CD4-positive, alpha-beta memory T cell (primary cell): ENCODE results near the gene ZNF444. TPM values are rescaled to one million over a fixed set of nuclear protein-coding genes. Genes with fewer than 3 reads are reported as not detected.
"Not testable (repeated sequence)": the region's sequence is repeated elsewhere in the genome, so short reads cannot be mapped to it uniquely, and the experiment has no call there.

Experiments
- CTCF ChIA-PET: fragments of 350-600 bp; sonication (Branson Sonifier 250); formaldehyde crosslinking; loops from one replicate; lab custom pipeline; 2021; ENCODE audit warnings: inconsistent platforms; ENCODE audit not compliant: partially characterized antibody; lab: Charles Lee
- POLR2A ChIA-PET: fragments of 350-600 bp; sonication (Branson Sonifier 250); formaldehyde crosslinking; loops from one replicate; lab custom pipeline; 2021; ENCODE audit not compliant: partially characterized antibody; lab: Charles Lee
- DNase-seq, 5 donors: peaks; one replicate each; pipeline versions ENCODE4 v3.0.0 to v3.0.0-alpha.2; 2020 to 2022; ENCODE audit warnings: mixed read lengths in 1 of 5
- H3K27ac ChIP-seq: one replicate; pipeline ENCODE4 v1.7.0; 2013; ENCODE audit warnings: low read depth, low read length
- H3K27me3 ChIP-seq: 2 replicates; pipeline ENCODE4 v1.7.0; 2013; ENCODE audit warnings: mild to moderate bottlenecking, low read length, moderate library complexity; ENCODE audit not compliant: insufficient read depth
- H3K36me3 ChIP-seq: 2 replicates; pipeline ENCODE4 v1.7.0; 2013; ENCODE audit warnings: mild to moderate bottlenecking, low read length, moderate library complexity; ENCODE audit not compliant: insufficient read depth
- H3K4me1 ChIP-seq: 2 replicates; pipeline ENCODE4 v1.7.0; 2013; ENCODE audit warnings: mild to moderate bottlenecking, low read length, moderate library complexity; ENCODE audit not compliant: insufficient read depth
- H3K4me3 ChIP-seq, 2 donors: one replicate each; pipeline ENCODE4 v1.7.0; 2013; ENCODE audit warnings: low read length in 2 of 2, mild to moderate bottlenecking in 1 of 2
- H3K9me3 ChIP-seq, 2 donors: one replicate each; pipeline ENCODE4 v1.7.0; 2013; ENCODE audit warnings: low read length in 2 of 2, control low read depth in 1 of 2; ENCODE audit not compliant: control insufficient read depth in 1 of 2
- H3K27ac Mint-ChIP-seq, 7 donors: one replicate each; pipeline ENCODE4 v1.8.0; 2020 to 2021; ENCODE audit warnings: mixed read lengths in 7 of 7, mild to moderate bottlenecking in 6 of 7, inconsistent platforms in 3 of 7, moderate library complexity in 3 of 7
- H3K27me3 Mint-ChIP-seq, 2 donors: one replicate each; pipeline ENCODE4 v1.8.0; 2020 to 2021; ENCODE audit warnings: mixed read lengths in 2 of 2
- H3K36me3 Mint-ChIP-seq, 2 donors: one replicate each; pipeline ENCODE4 v1.8.0; 2020 to 2021; ENCODE audit warnings: mixed read lengths in 2 of 2, inconsistent platforms in 1 of 2, mild to moderate bottlenecking in 1 of 2
- H3K4me1 Mint-ChIP-seq, 4 donors: one replicate each; pipeline ENCODE4 v1.8.0; 2020 to 2021; ENCODE audit warnings: mixed read lengths in 4 of 4, mild to moderate bottlenecking in 1 of 4
- H3K4me3 Mint-ChIP-seq, 8 donors: one replicate each; pipeline ENCODE4 v1.8.0; 2020 to 2021; ENCODE audit warnings: mixed read lengths in 8 of 8, mild to moderate bottlenecking in 7 of 8, moderate library complexity in 6 of 8, inconsistent platforms in 3 of 8
- H3K9me3 Mint-ChIP-seq, 8 donors: one replicate each; pipeline ENCODE4 v1.8.0; 2020 to 2021; ENCODE audit warnings: mixed read lengths in 8 of 8, mild to moderate bottlenecking in 5 of 8, inconsistent platforms in 3 of 8, moderate library complexity in 1 of 8
- intact Hi-C: fragments of 100-400 bp; cut with micrococcal nuclease; formaldehyde crosslinking; loops from one replicate; pipeline ENCODE4 v1.15.1; 2023
- polyA plus RNA-seq, 2 donors: library from polyadenylated mRNA; unstranded; fragments of 300-500 nt; fragmentation: Illumina TruSeq; gene quantifications; one replicate each; pipeline ENCODE4 v1.2.3, GENCODE V29; 2021
- total RNA-seq, 2 experiments: library from RNA; stranded (reverse); gene quantifications; one replicate each; pipeline ENCODE4 v1.2.3, GENCODE V29; 2021

Gene ZNF444
- total and polyA plus RNA-seq, 4 experiments from 2014 or later: 6.2 to 42.8 (median 27.0) TPM

DNA sequence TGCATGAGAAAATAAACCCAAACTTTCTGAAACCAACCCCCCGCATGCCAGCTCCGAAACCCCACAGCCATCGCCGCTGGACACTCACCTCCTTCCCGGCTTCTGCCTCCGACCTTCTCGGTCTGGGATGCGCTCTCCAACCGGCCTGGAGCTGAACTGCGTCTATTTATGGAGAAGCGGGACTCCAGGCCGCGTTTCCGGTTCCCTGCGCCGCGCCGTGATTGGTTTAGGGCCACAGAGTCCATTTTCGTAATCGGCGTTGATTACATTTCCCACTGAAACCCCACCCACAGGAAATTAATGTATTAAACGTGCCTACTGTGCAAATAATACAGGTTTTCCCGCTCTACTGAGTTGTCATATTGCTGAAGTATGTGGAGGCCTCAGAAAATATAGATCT is 56.6 kb downstream of the ZNF444 start, which contains the start of gene ZSCAN5B:
Gene ZSCAN5B (minus strand): TSS at position 138 of the 400 bp plus-strand sequence. CDS start 4,731 bp downstream, outside the sequence.
- intact Hi-C loops, H3K36me3 ChIP-seq, H3K4me3 ChIP-seq, H3K4me1 ChIP-seq, H3K27ac ChIP-seq, H3K27me3 ChIP-seq, H3K9me3 ChIP-seq, POLR2A ChIA-PET, CTCF ChIA-PET, H3K4me3 Mint-ChIP-seq, H3K36me3 Mint-ChIP-seq, H3K4me1 Mint-ChIP-seq, H3K9me3 Mint-ChIP-seq, H3K27ac Mint-ChIP-seq, H3K27me3 Mint-ChIP-seq, DNase-seq: not testable (repeated sequence)

DNA sequence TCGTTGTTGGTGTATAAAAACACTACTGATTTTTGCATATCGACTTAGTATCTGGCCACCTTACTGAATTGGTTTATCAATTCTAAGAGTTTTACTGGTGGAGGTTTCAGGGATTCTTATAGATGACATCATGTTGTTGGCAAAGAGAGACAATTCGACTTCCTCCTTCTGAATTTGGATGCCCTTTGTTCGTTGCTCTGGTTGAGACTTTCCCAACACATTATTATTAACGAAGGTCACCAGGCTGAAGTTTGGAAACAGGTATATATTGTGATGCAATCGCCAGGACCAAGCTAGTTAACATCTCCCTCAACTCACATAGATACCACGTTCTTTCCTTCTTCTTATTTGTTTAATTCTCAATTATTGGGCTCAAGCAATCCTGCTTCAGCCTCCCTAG is 58.6 kb downstream of the ZNF444 start:
- H3K36me3 Mint-ChIP-seq: no peaks in the 10 kb centered on the region
- H3K27ac Mint-ChIP-seq: no peak overlapping the region
- DNase-seq: no peak
- H3K36me3 ChIP-seq: no peaks in the 10 kb centered on the region
- peaks cover 4 to 8% of the 10 kb centered on the region in 2 donors for H3K27me3 Mint-ChIP-seq
- ChIA-PET CTCF (no interaction called here), POLR2A (no interaction called here)
- H3K4me3 ChIP-seq: no peak overlapping the region
- H3K9me3 Mint-ChIP-seq: no peaks in the 10 kb centered on the region
- H3K4me3 Mint-ChIP-seq: no peak overlapping the region
- no peaks in the 10 kb centered on the region for H3K27me3 ChIP-seq
- no peaks in the 10 kb centered on the region for H3K4me1 Mint-ChIP-seq
- H3K4me1 ChIP-seq: no peaks in the 10 kb centered on the region
- intact Hi-C loops: no loop called here
- H3K9me3 ChIP-seq: no peaks in the 10 kb centered on the region
- no peak overlapping the region for H3K27ac ChIP-seq

DNA sequence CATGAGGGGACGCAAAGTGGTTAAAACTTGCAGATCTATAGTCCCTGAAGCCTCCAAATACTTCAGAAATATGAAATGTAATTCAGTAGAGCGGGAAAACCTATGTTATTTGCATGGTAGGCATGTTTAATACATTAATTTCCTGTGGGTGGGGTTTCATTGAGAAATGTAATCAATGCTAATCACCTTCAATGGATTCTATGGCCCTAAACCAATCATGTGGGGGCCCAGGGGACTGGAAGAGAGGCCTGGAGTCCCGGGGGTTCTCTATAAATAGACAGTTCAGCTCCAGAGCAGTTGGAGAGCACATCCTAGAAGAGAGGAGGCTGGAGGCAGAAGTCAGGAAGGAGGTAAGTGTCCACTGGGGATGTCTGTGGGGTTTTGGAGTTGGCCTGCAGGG is 60.9 kb downstream of the ZNF444 start, which contains the start of gene ZSCAN5C:
Gene ZSCAN5C (plus strand): TSS at position 301 of the 400 bp plus-strand sequence. CDS start 3,641 bp downstream, outside the sequence.
- no peak within 1 kb of the TSS for H3K4me3 ChIP-seq
- ChIA-PET POLR2A (no interaction called here), CTCF (no interaction called here)
- H3K27ac ChIP-seq: no peak within 1 kb of the TSS
- no peak for DNase-seq
- H3K4me1 ChIP-seq: no peaks in the 10 kb centered on the region
- Mint-ChIP-seq H3K27ac (no peak within 1 kb of the TSS), H3K4me3 (no peak within 1 kb of the TSS), H3K27me3 (peaks cover 4 to 12% of the 10 kb centered on the region in 2 donors), H3K9me3 (no peaks in the 10 kb centered on the region), H3K36me3 (no peaks in the 10 kb centered on the region), H3K4me1 (no peaks in the 10 kb centered on the region)
- H3K27me3 ChIP-seq: no peaks in the 10 kb centered on the region
- intact Hi-C loops: no loop called here
- no peaks in the 10 kb centered on the region for H3K36me3 ChIP-seq
- H3K9me3 ChIP-seq: no peaks in the 10 kb centered on the region

DNA sequence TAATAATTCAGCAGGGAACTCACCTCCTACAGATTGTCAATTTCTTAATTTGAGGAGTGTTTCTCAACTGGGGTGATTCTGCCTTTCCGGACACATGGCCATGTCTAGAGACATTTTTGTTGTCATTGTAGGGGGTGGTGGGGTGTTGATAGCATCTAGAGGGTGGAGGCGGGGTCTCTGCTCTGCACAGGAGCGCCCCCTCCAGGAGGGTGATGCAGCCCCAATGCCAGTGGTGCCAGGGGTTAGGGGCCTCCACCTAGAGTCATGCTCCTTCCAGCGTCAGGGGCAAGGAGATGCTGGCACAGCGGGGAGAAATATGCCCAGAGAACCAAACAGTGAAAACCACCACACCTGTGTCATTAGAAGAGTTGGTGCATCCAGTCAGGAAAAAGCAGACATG is 66.5 kb downstream of the ZNF444 start:
- H3K4me1 Mint-ChIP-seq, CTCF ChIA-PET, H3K4me3 ChIP-seq, H3K27ac ChIP-seq, H3K36me3 ChIP-seq, H3K4me1 ChIP-seq, H3K27ac Mint-ChIP-seq, H3K27me3 ChIP-seq, H3K36me3 Mint-ChIP-seq, H3K9me3 Mint-ChIP-seq, H3K9me3 ChIP-seq, DNase-seq, H3K4me3 Mint-ChIP-seq, POLR2A ChIA-PET, intact Hi-C loops: not testable (repeated sequence)
- peaks cover 7 to 12% of the 10 kb centered on the region in 2 donors for H3K27me3 Mint-ChIP-seq

DNA sequence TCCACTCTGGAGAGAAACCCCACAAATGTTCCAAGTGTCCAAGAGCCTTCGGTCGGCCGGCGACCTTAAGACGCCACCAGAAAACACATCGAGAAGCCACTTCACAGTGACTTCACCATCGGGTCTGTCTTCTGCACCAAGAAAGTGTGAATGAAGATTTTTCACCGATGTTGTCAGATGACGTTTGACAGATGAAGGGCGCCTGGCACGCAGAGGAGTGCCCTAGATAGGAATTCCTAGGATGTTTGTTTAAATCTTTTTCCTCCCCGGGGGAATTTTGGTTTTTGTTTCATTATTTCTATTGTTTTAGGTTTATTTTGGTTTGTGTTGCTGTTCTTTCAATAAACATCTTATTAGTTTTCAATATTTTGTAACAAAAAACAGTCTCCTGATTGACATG is 68.0 kb downstream of the ZNF444 start:
- H3K9me3 ChIP-seq: no peaks in the 10 kb centered on the region
- H3K27me3 ChIP-seq: no peaks in the 10 kb centered on the region
- ChIA-PET POLR2A (no interaction called here), CTCF (no interaction called here)
- H3K27me3 Mint-ChIP-seq: peaks cover 6 to 13% of the 10 kb centered on the region in 2 donors
- H3K36me3 ChIP-seq: no peaks in the 10 kb centered on the region
- no peak overlapping the region for H3K4me3 ChIP-seq
- no peak overlapping the region for H3K27ac ChIP-seq
- intact Hi-C loops: no loop called here
- DNase-seq: no peak
- no peaks in the 10 kb centered on the region for H3K4me1 ChIP-seq
- peaks cover 0 to 2% (median 0%) of the 10 kb centered on the region in 8 donors for H3K9me3 Mint-ChIP-seq
- no peak overlapping the region for H3K4me3 Mint-ChIP-seq
- H3K36me3 Mint-ChIP-seq: no peaks in the 10 kb centered on the region
- no peak overlapping the region for H3K27ac Mint-ChIP-seq
- no peaks in the 10 kb centered on the region for H3K4me1 Mint-ChIP-seq

DNA sequence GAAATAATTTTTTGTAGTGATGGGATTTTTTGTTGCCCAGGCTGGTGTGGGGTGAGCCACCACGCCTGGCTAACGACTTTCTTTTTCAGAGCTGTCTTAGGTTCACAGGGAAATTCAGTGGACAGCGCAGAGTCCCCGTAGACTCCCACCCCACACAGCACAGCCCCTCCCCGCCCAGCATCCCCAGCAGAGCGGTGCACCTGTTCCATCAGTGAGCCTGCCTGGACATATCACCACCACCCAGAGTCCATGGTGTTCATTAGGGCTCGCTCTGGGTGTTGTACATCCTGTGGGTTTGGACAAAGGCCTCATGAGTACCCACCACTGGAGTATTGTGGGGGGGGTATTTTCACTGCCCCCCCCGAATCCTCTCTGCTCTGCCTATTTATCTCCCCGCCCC is 68.9 kb downstream of the ZNF444 start:
- H3K9me3 Mint-ChIP-seq, H3K27ac Mint-ChIP-seq, H3K4me1 Mint-ChIP-seq, DNase-seq, H3K27ac ChIP-seq, H3K27me3 ChIP-seq, CTCF ChIA-PET, H3K9me3 ChIP-seq, H3K4me3 ChIP-seq, intact Hi-C loops, H3K4me1 ChIP-seq, H3K36me3 ChIP-seq, POLR2A ChIA-PET, H3K4me3 Mint-ChIP-seq, H3K36me3 Mint-ChIP-seq: not testable (repeated sequence)
- peaks cover 7 to 17% of the 10 kb centered on the region in 2 donors for H3K27me3 Mint-ChIP-seq

Other genes with a start within 250 kb of the ZNF444 start
- not detected for gene NLRP13, start 209.0 kb upstream of the ZNF444 start, total RNA-seq
- gene NLRP13, start 209.0 kb upstream of the ZNF444 start, polyA plus RNA-seq: not detected
- not detected for gene NLRP8, start 193.5 kb upstream of the ZNF444 start, total RNA-seq
- gene NLRP8, start 193.5 kb upstream of the ZNF444 start, polyA plus RNA-seq: not detected
- not detected for gene NLRP5, start 154.5 kb upstream of the ZNF444 start, total RNA-seq
- gene NLRP5, start 154.5 kb upstream of the ZNF444 start, polyA plus RNA-seq: not detected
- gene ZNF787, start 20.0 kb upstream of the ZNF444 start, total RNA-seq: 10 to 100 TPM; 29.6 to 34.1 TPM
- gene ZNF787, start 20.0 kb upstream of the ZNF444 start, polyA plus RNA-seq: 1 to 10 TPM in 1 of 2 donors, under 1 TPM in 1; 0.67 to 3.1 TPM
- not detected for gene GALP, start 34.7 kb downstream of the ZNF444 start, total RNA-seq
- gene GALP, start 34.7 kb downstream of the ZNF444 start, polyA plus RNA-seq: not detected
- not detected for gene ZSCAN5B, start 56.5 kb downstream of the ZNF444 start, total RNA-seq
- not detected for gene ZSCAN5B, start 56.5 kb downstream of the ZNF444 start, polyA plus RNA-seq
- not detected for gene ZSCAN5C, start 61.0 kb downstream of the ZNF444 start, total RNA-seq
- not detected for gene ZSCAN5C, start 61.0 kb downstream of the ZNF444 start, polyA plus RNA-seq
- not detected for gene EDDM13, start 131.5 kb downstream of the ZNF444 start, total RNA-seq
- 1 to 10 TPM in 1 of 2 donors, not detected in 1; 1.6 TPM for gene EDDM13, start 131.5 kb downstream of the ZNF444 start, polyA plus RNA-seq
- 10 to 100 TPM; 12.2 to 14.6 TPM for gene ZSCAN5A, start 173.6 kb downstream of the ZNF444 start, total RNA-seq
- 1 to 10 TPM; 9.7 to 9.8 TPM for gene ZSCAN5A, start 173.6 kb downstream of the ZNF444 start, polyA plus RNA-seq